Liver (tissue), 9 donors: ENCODE data around the gene SEC14L5. TPM values are rescaled to one million over a fixed set of nuclear protein-coding genes. Genes with fewer than 3 reads are reported as not detected.
A peak's percentile ranks its signal among the peaks of the same experiment; 100 is the strongest.

ENCODE experiments used
- DNase-seq: peaks from one replicate; pipeline ENCODE4 v3.0.0-alpha.2; 2017; ENCODE audit warnings: low spot score
- H3K27ac ChIP-seq, 2 donors: one replicate each; pipeline ENCODE4 v1.7.0; 2013; ENCODE audit warnings: inconsistent platforms in 2 of 2, low read length in 2 of 2, control low read depth in 1 of 2, low read depth in 1 of 2, mild to moderate bottlenecking in 1 of 2
- H3K27me3 ChIP-seq, 4 donors: one replicate each; pipeline versions ENCODE4 v1.6.1 to v1.7.0; 2013; ENCODE audit warnings: low read length in 3 of 4, inconsistent platforms in 1 of 4, mild to moderate bottlenecking in 1 of 4, moderate library complexity in 1 of 4; ENCODE audit not compliant: control insufficient read depth in 4 of 4, insufficient read depth in 4 of 4
- H3K36me3 ChIP-seq, 4 donors: one replicate each; pipeline versions ENCODE4 v1.6.1 to v1.7.0; 2013; ENCODE audit warnings: low read length in 3 of 4, mild to moderate bottlenecking in 3 of 4, low read depth in 1 of 4, moderate library complexity in 1 of 4; ENCODE audit not compliant: control insufficient read depth in 4 of 4, insufficient read depth in 3 of 4
- H3K4me1 ChIP-seq, 4 donors: one replicate each; pipeline versions ENCODE4 v1.6.1 to v1.7.0; 2013; ENCODE audit warnings: low read length in 3 of 4, mild to moderate bottlenecking in 3 of 4, moderate library complexity in 1 of 4; ENCODE audit not compliant: control insufficient read depth in 4 of 4, insufficient read depth in 4 of 4
- H3K4me3 ChIP-seq, 3 donors: one replicate each; pipeline versions ENCODE4 v1.6.1 to v1.7.0; 2013; ENCODE audit warnings: low read length in 3 of 3, control low read depth in 1 of 3, low read depth in 1 of 3, mild to moderate bottlenecking in 1 of 3
- H3K9ac ChIP-seq, 2 donors: one replicate each; pipeline ENCODE4 v1.7.0; 2013; ENCODE audit warnings: low read length in 2 of 2, mild to moderate bottlenecking in 2 of 2, moderate library complexity in 2 of 2, control low read depth in 1 of 2, low read depth in 1 of 2
- H3K9me3 ChIP-seq, 4 donors: one replicate each; pipeline versions ENCODE4 v1.6.1 to v1.7.0; 2013; ENCODE audit warnings: low read length in 3 of 4; ENCODE audit not compliant: control insufficient read depth in 4 of 4
- CTCF ChIP-seq: fragments of 150-350 bp; IDR thresholded peaks from 2 replicates; pipeline ENCODE4 v1.5.1; 2017; ENCODE audit warnings: improper control_type of control experiment, low read depth, low read length; ENCODE audit not compliant: missing input control
- EGR1 ChIP-seq, 2 donors: IDR thresholded peaks; 2 replicates each; pipeline ENCODE4 v1.6.1; 2016 to 2018; ENCODE audit warnings: antibody characterized with exemption in 2 of 2, low read depth in 2 of 2
- FOXA1 ChIP-seq: IDR thresholded peaks from 2 replicates; pipeline ENCODE4 v1.6.1; 2016; ENCODE audit warnings: antibody characterized with exemption
- FOXA2 ChIP-seq: IDR thresholded peaks from 2 replicates; pipeline ENCODE4 v1.6.1; 2016; ENCODE audit warnings: antibody characterized with exemption
- GABPA ChIP-seq, 2 donors: IDR thresholded peaks in 1 of 2; conservative IDR thresholded peaks in 1 of 2; 2 replicates each; pipeline ENCODE4 v1.6.1; 2016; ENCODE audit warnings: antibody characterized with exemption in 2 of 2, mild to moderate bottlenecking in 1 of 2, moderate library complexity in 1 of 2
- HNF4A ChIP-seq, 2 donors: conservative IDR thresholded peaks; 2 replicates each; pipeline ENCODE4 v1.6.1; 2016; ENCODE audit warnings: antibody characterized with exemption in 2 of 2, mild to moderate bottlenecking in 2 of 2
- HNF4G ChIP-seq: IDR thresholded peaks from 2 replicates; pipeline ENCODE4 v1.6.1; 2016; ENCODE audit warnings: antibody characterized with exemption
- JUND ChIP-seq, 2 donors: IDR thresholded peaks; 2 replicates each; pipeline ENCODE4 v1.6.1; 2016; ENCODE audit warnings: antibody characterized with exemption in 2 of 2
- MAX ChIP-seq: IDR thresholded peaks from 2 replicates; pipeline ENCODE4 v1.6.1; 2016; ENCODE audit warnings: antibody characterized with exemption
- NR2F2 ChIP-seq: IDR thresholded peaks from 2 replicates; pipeline ENCODE4 v1.6.1; 2016; ENCODE audit warnings: antibody characterized with exemption
- RAD21 ChIP-seq, 2 donors: IDR thresholded peaks; 2 replicates each; pipeline ENCODE4 v1.6.1; 2016; ENCODE audit warnings: antibody characterized with exemption in 2 of 2, mild to moderate bottlenecking in 2 of 2
- RXRA ChIP-seq, 2 donors: IDR thresholded peaks; 2 replicates each; pipeline ENCODE4 v1.6.1; 2017 to 2018; ENCODE audit warnings: antibody characterized with exemption in 2 of 2, mild to moderate bottlenecking in 1 of 2
- SP1 ChIP-seq: IDR thresholded peaks from 2 replicates; pipeline ENCODE4 v1.6.1; 2018; ENCODE audit warnings: antibody characterized with exemption, mild to moderate bottlenecking
- TAF1 ChIP-seq: conservative IDR thresholded peaks from 2 replicates; pipeline ENCODE4 v1.6.1; 2016; ENCODE audit warnings: antibody characterized with exemption, mild to moderate bottlenecking
- YY1 ChIP-seq: IDR thresholded peaks from 2 replicates; pipeline ENCODE4 v1.6.1; 2016; ENCODE audit warnings: antibody characterized with exemption, mild to moderate bottlenecking
- ZBTB33 ChIP-seq: IDR thresholded peaks from 2 replicates; pipeline ENCODE4 v1.6.1; 2016; ENCODE audit warnings: antibody characterized with exemption
- WGBS: extraction: QIAGEN DNeasy Blood & Tissue Kit; methylation state at CpG from one replicate; pipeline ENCODE4 v1.1.7; 2013; 5-methylcytosine and 5-hydroxymethylcytosine counted together
- polyA plus RNA-seq, 2 donors: library from polyadenylated mRNA; stranded (reverse) in 1 of 2; unstranded in 1 of 2; fragments of 200-250 nt in 1 of 2; fragments of >200 nt in 1 of 2; fragmentation: Nextera tagmentation in 1 of 2; extraction: Ambion mirVana in 1 of 2; gene quantifications; one replicate each; pipeline versions ENCODE4 v1.2.1 to v1.2.3, GENCODE V29; 2013 to 2015
- total RNA-seq, 2 donors: library from RNA; depleted of rRNA; stranded (reverse); fragments of >200 nt; gene quantifications; one replicate each; pipeline ENCODE4 v1.2.3, GENCODE V29; 2014
- TF ChIP-seq, protein P1 (sequence below): IDR thresholded peaks from 2 replicates; pipeline ENCODE4 v1.6.1; 2016; ENCODE audit warnings: antibody characterized with exemption, mild to moderate bottlenecking
- TF ChIP-seq, protein P2 (sequence below): IDR thresholded peaks from 2 replicates; pipeline ENCODE4 v1.6.1; 2016; ENCODE audit warnings: antibody characterized with exemption
- donor health status: healthy.
- donor health status: healthy.
- donor health status: healthy.
- donor health status: healthy.
- donor health status: healthy.

SEC14L5 gene
- total and polyA plus RNA-seq, 4 donors = 0.03 to 0.65 (median 0.12) TPM

DNA sequence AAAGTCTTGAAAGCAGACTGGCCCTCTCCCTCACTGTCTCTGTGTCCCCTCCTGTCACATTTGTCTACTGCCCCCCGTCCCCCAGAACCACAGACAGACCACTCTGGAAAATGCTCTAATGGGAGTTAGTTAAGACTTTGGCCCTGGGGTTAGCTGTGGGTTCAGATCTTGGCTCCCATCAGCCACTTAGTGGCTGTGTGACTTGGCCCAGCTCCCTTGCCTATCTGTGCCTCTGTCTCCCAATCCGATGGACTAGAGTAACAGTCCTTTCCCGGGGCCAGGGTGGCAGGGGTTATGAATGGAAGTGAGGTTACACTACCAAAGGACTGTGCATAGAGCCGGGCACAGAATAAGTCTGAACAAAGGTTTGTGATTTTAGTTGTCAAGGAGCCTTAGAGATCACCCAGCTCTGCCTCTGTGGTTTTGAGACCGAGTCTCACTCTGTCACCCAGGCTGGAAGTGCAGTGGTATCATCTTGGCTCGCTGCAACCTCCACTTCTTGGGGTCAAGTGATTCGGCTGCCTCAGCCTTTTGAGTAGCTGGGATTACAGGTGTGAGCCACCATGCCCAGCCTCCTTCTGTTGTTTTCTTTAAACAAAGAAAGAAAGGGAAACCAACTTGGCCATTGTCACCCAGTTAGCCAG, 44.9 kb upstream of the SEC14L5 start:
- Histone ChIP-seq H3K36me3 (no peaks in the 10 kb centered on the region), H3K4me3 (no peak overlapping the region), H3K4me1 (peaks cover 4 to 38% (median 20%) of the 10 kb centered on the region in 4 donors), H3K27ac (no peak overlapping the region), H3K9ac (no peak overlapping the region), H3K27me3 (no peaks in the 10 kb centered on the region), H3K9me3 (no peaks in the 10 kb centered on the region)
- DNase-seq = no peak
- TF ChIP-seq SP1 (no peak), HNF4A (conservative IDR thresholded peaks at IDR 0.05) (peak; percentile 39 to 68)
- WGBS = 66% methylated on average over 7 of the region's 7 CpGs

DNA sequence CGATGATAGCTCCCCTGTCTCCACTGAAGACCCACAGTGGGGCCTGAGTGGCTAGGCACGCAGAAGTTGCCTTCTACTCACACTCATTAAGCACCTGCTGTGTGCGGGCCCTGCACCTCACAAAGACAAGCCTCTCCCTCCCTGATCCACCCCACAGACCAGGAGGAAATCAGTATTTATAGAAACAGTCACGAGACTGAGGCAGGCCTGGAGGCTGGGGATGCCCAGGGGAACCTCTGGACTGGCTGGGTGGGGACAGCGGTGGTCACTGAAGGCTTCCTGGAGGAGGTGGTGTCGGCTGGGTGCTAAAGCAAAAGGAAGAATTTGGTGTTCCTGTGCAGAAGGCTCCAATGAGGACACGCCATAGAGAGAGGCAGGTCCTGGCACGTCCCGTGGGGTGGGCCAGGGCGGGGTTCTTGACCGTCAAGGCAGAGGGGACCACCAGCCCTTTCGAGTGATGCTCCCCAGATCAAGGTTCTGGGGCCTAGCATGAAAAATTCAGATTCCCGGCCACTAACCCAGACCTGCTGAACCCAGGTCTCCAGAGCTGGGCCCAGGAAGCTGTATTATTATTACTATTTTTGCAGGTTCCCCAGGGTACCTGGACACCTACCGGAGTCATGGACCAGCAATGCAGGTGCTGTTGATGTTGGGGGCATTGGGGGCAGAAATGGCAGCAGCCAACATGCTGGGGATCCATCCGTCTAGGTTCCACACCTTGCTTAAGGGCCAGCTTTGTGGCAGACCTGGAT, 44.2 kb upstream of the SEC14L5 start:
- Histone ChIP-seq H3K27me3 (no peaks in the 10 kb centered on the region), H3K36me3 (no peaks in the 10 kb centered on the region), H3K4me3 (no peak overlapping the region), H3K4me1 (peaks cover 4 to 33% (median 18%) of the 10 kb centered on the region in 4 donors), H3K9ac (no peak overlapping the region), H3K27ac (no peak overlapping the region), H3K9me3 (no peaks in the 10 kb centered on the region)
- 94% methylated on average over 15 of the region's 15 CpGs for WGBS
- TF ChIP-seq FOXA1 (no peak), RXRA (IDR thresholded peaks at IDR 0.05) (no peak), SP1 (no peak)
- DNase-seq = no peak

DNA sequence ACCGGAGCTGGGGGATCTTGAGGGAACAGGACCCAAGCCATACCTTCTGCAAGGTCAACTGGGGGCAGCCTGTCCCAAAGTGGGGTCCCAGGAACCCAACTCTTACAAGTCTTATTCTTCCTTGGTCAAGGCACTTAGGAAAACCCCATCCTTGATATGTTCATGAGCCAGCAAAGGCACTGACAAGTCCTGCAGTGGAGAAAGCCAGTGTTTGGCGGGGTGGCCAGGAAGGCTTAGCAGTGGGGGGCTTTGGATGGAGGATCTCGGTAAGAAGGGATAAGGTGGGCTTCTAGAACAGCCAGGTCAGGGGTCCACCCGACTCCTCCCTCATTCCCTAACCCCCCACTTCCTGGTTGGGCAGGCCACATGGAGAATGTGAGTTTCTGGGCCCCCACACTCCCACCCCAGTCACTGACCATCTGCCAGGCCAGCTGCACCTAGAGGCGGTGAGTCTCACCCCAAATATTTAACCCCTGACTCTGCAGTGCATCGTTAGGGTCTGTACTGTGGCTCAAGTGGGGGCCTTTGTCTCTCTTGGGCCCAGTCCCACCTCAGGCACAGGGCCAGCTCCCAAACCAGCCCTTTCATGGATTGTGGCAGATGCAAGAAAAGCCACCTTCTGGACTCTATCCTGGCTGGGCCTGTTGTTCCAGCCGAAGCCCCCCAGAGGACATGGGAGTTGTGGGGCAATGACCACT, 43.5 kb upstream of the SEC14L5 start:
- H3K9ac ChIP-seq = no peak overlapping the region
- WGBS = 93% methylated on average over 7 of the region's 7 CpGs
- no peak overlapping the region for H3K4me3 ChIP-seq

More for the DNA sequence above, 43.5 kb upstream of the SEC14L5 start:
- H3K27ac ChIP-seq = no peak overlapping the region
- H3K9me3 ChIP-seq = no peaks in the 10 kb centered on the region
- TF ChIP-seq FOXA1 (no peak), TAF1 (no peak), NR2F2 (no peak), EGR1 (IDR thresholded peaks at IDR 0.05; ENCODE audit: low read depth in 2 of 2) (no peak), JUND (IDR thresholded peaks at IDR 0.05) (no peak), RAD21 (IDR thresholded peaks at IDR 0.05) (no peak), HNF4A (conservative IDR thresholded peaks at IDR 0.05) (no peak), SP1 (no peak), HNF4G (no peak), FOXA2 (no peak), MAX (no peak), GABPA (IDR thresholded peaks at IDR 0.05 in 1 of 2, conservative IDR thresholded peaks at IDR 0.05 in 1 of 2) (no peak), RXRA (IDR thresholded peaks at IDR 0.05) (no peak), YY1 (no peak), CTCF (no peak), ZBTB33 (no peak)
- TF ChIP-seq, protein P1, sequence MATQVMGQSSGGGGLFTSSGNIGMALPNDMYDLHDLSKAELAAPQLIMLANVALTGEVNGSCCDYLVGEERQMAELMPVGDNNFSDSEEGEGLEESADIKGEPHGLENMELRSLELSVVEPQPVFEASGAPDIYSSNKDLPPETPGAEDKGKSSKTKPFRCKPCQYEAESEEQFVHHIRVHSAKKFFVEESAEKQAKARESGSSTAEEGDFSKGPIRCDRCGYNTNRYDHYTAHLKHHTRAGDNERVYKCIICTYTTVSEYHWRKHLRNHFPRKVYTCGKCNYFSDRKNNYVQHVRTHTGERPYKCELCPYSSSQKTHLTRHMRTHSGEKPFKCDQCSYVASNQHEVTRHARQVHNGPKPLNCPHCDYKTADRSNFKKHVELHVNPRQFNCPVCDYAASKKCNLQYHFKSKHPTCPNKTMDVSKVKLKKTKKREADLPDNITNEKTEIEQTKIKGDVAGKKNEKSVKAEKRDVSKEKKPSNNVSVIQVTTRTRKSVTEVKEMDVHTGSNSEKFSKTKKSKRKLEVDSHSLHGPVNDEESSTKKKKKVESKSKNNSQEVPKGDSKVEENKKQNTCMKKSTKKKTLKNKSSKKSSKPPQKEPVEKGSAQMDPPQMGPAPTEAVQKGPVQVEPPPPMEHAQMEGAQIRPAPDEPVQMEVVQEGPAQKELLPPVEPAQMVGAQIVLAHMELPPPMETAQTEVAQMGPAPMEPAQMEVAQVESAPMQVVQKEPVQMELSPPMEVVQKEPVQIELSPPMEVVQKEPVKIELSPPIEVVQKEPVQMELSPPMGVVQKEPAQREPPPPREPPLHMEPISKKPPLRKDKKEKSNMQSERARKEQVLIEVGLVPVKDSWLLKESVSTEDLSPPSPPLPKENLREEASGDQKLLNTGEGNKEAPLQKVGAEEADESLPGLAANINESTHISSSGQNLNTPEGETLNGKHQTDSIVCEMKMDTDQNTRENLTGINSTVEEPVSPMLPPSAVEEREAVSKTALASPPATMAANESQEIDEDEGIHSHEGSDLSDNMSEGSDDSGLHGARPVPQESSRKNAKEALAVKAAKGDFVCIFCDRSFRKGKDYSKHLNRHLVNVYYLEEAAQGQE = no peak
- TF ChIP-seq, protein P2, sequence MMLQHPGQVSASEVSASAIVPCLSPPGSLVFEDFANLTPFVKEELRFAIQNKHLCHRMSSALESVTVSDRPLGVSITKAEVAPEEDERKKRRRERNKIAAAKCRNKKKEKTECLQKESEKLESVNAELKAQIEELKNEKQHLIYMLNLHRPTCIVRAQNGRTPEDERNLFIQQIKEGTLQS = no peak
- peaks cover 4 to 32% (median 17%) of the 10 kb centered on the region in 4 donors for H3K4me1 ChIP-seq
- no peaks in the 10 kb centered on the region for H3K36me3 ChIP-seq
- no peak for DNase-seq
- H3K27me3 ChIP-seq = no peaks in the 10 kb centered on the region
